Calu3 (cell line): ENCODE results near the gene ZNF217. TPM values are rescaled to one million over a fixed set of nuclear protein-coding genes. Genes with fewer than 3 reads are reported as not detected.

ENCODE experiments used
- BruUV-seq: library from RNA; stranded (reverse); fragments of 400-500 nt; replicated peaks from 2 replicates; lab custom pipeline; 2021; lab: Mats Ljungman, UMichigan
- CTCF ChIA-PET: fragments of 300-600 bp; sonication (Branson Sonifier 250); formaldehyde crosslinking; loops from one replicate; lab custom pipeline; 2022; ENCODE audit warnings: antibody characterized with exemption; lab: Charles Lee
- DNase-seq: peaks from one replicate; pipeline ENCODE4 v3.0.0; 2022
- H3K27ac Mint-ChIP-seq: one replicate; pipeline ENCODE4 v1.8.0; 2022; ENCODE audit warnings: mixed read lengths; ENCODE audit not compliant: unreplicated experiment
- H3K27me3 Mint-ChIP-seq: one replicate; pipeline ENCODE4 v1.8.0; 2022; ENCODE audit warnings: mixed read lengths; ENCODE audit not compliant: unreplicated experiment
- H3K36me3 Mint-ChIP-seq: one replicate; pipeline ENCODE4 v1.8.0; 2022; ENCODE audit warnings: mild to moderate bottlenecking, moderate library complexity, mixed read lengths; ENCODE audit not compliant: insufficient read depth, unreplicated experiment
- H3K4me1 Mint-ChIP-seq: one replicate; pipeline ENCODE4 v1.8.0; 2022; ENCODE audit warnings: mild to moderate bottlenecking, low read depth, mixed read lengths; ENCODE audit not compliant: unreplicated experiment
- H3K4me3 Mint-ChIP-seq: one replicate; pipeline ENCODE4 v1.8.0; 2022; ENCODE audit warnings: mild to moderate bottlenecking, low read depth, moderate library complexity, mixed read lengths; ENCODE audit not compliant: unreplicated experiment
- H3K9me3 Mint-ChIP-seq: one replicate; pipeline ENCODE4 v1.8.0; 2022; ENCODE audit warnings: low read depth, mixed read lengths; ENCODE audit not compliant: unreplicated experiment
- intact Hi-C: fragments of 100-400 bp; cut with micrococcal nuclease; formaldehyde crosslinking; loops from one replicate; pipeline ENCODE4 v1.10.0; 2022; ENCODE audit not compliant: unreplicated experiment
- total RNA-seq: library from RNA; stranded (reverse); gene quantifications from 2 replicates; pipeline ENCODE4 v1.2.3, GENCODE V29; 2022
- TF ChIP-seq, protein P1 (sequence below): fragments of 200-600 bp; IDR thresholded peaks from one replicate; pipeline ENCODE4 v1.8.0; 2022; ENCODE audit warnings: antibody characterized with exemption; ENCODE audit not compliant: unreplicated experiment

ZNF217 gene
- total RNA-seq, 1 experiment from 2014 or later: 87.3 TPM

DNA sequence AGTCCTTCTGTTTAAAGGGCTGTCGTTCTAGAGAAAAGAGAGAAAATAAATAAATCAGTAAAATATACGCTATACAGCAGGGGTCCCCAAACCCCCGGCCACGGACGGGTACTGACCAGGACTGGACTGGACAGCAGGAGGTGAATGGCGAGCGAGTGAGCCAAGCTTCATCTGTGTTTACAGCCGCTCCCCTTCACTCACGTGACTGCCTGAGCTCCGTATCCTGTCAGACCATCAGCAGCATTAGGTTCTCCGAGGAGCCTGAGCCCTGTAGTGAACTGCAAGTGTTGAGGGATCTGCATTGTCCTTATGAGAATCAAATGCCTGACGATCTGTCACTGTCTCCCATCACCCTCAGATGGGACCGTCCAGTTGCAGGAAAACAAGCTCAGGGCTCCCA is 76.5 kb downstream of the ZNF217 start:
- TF ChIP-seq, protein P1, sequence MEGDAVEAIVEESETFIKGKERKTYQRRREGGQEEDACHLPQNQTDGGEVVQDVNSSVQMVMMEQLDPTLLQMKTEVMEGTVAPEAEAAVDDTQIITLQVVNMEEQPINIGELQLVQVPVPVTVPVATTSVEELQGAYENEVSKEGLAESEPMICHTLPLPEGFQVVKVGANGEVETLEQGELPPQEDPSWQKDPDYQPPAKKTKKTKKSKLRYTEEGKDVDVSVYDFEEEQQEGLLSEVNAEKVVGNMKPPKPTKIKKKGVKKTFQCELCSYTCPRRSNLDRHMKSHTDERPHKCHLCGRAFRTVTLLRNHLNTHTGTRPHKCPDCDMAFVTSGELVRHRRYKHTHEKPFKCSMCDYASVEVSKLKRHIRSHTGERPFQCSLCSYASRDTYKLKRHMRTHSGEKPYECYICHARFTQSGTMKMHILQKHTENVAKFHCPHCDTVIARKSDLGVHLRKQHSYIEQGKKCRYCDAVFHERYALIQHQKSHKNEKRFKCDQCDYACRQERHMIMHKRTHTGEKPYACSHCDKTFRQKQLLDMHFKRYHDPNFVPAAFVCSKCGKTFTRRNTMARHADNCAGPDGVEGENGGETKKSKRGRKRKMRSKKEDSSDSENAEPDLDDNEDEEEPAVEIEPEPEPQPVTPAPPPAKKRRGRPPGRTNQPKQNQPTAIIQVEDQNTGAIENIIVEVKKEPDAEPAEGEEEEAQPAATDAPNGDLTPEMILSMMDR: no peak
- no TSS peak for BruUV-seq
- Mint-ChIP-seq H3K27ac (no peak overlapping the region), H3K4me3 (peak overlapping the region; percentile 40), H3K27me3 (peaks cover 6% of the 10 kb centered on the region), H3K9me3 (no peaks in the 10 kb centered on the region), H3K36me3 (no peaks in the 10 kb centered on the region), H3K4me1 (peaks cover 11% of the 10 kb centered on the region)
- peak; percentile 28 for DNase-seq
- CTCF ChIA-PET: interaction anchor here (0.5 to 0.7 kb wide), 2 partner anchors 848 to 1416 kb away, joined by 4 to 6 read pairs; no protein-coding TSS in a partner anchor
- intact Hi-C loops: no loop called here
